Neural cell (in vitro differentiated cells): ENCODE data around the gene CIC. TPM values are rescaled to one million over a fixed set of nuclear protein-coding genes. Genes with fewer than 3 reads are reported as not detected.

Source experiments
- H2AFZ ChIP-seq: fragments of 200-600, 300-800 bp; sonication (generic), shearing (Covaris generic); 2 replicates; pipeline ENCODE4 v1.6.0; 2014; ENCODE audit warnings: low read depth, mild to moderate bottlenecking, antibody characterized with exemption, low read length, moderate library complexity
- H3F3A ChIP-seq: fragments of 200-600 bp; shearing (Covaris generic); 2 replicates; pipeline ENCODE4 v1.6.1; 2016; ENCODE audit warnings: mild to moderate bottlenecking, moderate library complexity, mixed read lengths, antibody characterized with exemption, low read length; ENCODE audit not compliant: insufficient read depth, poor library complexity, severe bottlenecking
- H3K27ac ChIP-seq: fragments of 200-600, 300-800 bp; sonication (generic), shearing (Covaris generic); 2 replicates; pipeline ENCODE4 v1.5.1; 2014; ENCODE audit warnings: mild to moderate bottlenecking, low read length, moderate library complexity
- H3K27me3 ChIP-seq: fragments of 300-800, 200-600 bp; sonication (generic), shearing (Covaris generic); 2 replicates; pipeline ENCODE4 v1.6.0; 2014; ENCODE audit warnings: mild to moderate bottlenecking, low read depth, low read length, moderate library complexity; ENCODE audit not compliant: insufficient read depth
- H3K36me3 ChIP-seq: fragments of 300-800, 200-600 bp; sonication (generic), shearing (Covaris generic); 2 replicates; pipeline ENCODE4 v1.5.1; 2014; ENCODE audit warnings: mild to moderate bottlenecking, antibody characterized with exemption, low read length, moderate library complexity; ENCODE audit not compliant: insufficient read depth
- H3K4me2 ChIP-seq: fragments of 300-800, 200-600 bp; sonication (generic), shearing (Covaris generic); 2 replicates; pipeline ENCODE4 v1.6.0; 2014; ENCODE audit warnings: mild to moderate bottlenecking, low read length
- H3K4me3 ChIP-seq: fragments of 300-800, 200-600 bp; sonication (generic), shearing (Covaris generic); 2 replicates; pipeline ENCODE4 v1.5.1; 2014; ENCODE audit warnings: mild to moderate bottlenecking, low read length, moderate library complexity
- H3K79me2 ChIP-seq: fragments of 200-600 bp; shearing (Covaris generic); replicated peaks from 2 replicates; pipeline ENCODE4 v1.6.0; 2014; ENCODE audit warnings: mild to moderate bottlenecking, low read length, moderate library complexity; ENCODE audit not compliant: insufficient read depth
- H3K9ac ChIP-seq: fragments of 300-800, 200-600 bp; sonication (generic), shearing (Covaris generic); 2 replicates; pipeline ENCODE4 v1.6.1; 2016; ENCODE audit warnings: mild to moderate bottlenecking, low read length, mixed read lengths
- H3K9me2 ChIP-seq: fragments of 200-600 bp; shearing (Covaris generic); 2 replicates; pipeline ENCODE4 v1.6.1; 2016; ENCODE audit warnings: mild to moderate bottlenecking, low read length, mixed read lengths; ENCODE audit not compliant: insufficient read depth
- H3K9me3 ChIP-seq: fragments of 200-600, 300-800 bp; sonication (generic), shearing (Covaris generic); 2 replicates; pipeline ENCODE4 v1.6.1; 2016; ENCODE audit warnings: mild to moderate bottlenecking, mixed run types, low read length, moderate library complexity, mixed read lengths
- H4K20me1 ChIP-seq: fragments of 200-600 bp; shearing (Covaris generic); 2 replicates; pipeline ENCODE4 v1.6.1; 2016; ENCODE audit warnings: mild to moderate bottlenecking, mixed run types; ENCODE audit not compliant: insufficient read depth
- CTCF ChIP-seq: fragments of 450-650 bp; IDR thresholded peaks from 2 replicates; pipeline ENCODE4 v1.5.1; 2014; ENCODE audit warnings: antibody characterized with exemption, mild to moderate bottlenecking, moderate library complexity; ENCODE audit not compliant: poor library complexity, severe bottlenecking
- EZH2 ChIP-seq: fragments of 200-600, 300-800 bp; shearing (Covaris generic), sonication (generic); IDR thresholded peaks from 2 replicates; pipeline ENCODE4 v1.6.1; 2014; ENCODE audit warnings: antibody characterized with exemption, low read length, borderline replicate concordance, mild to moderate bottlenecking; ENCODE audit not compliant: insufficient read depth, poor library complexity, severe bottlenecking
- POLR2AphosphoS5 ChIP-seq: IDR thresholded peaks from 2 replicates; pipeline ENCODE4 v1.6.1; 2012
- RAD21 ChIP-seq: fragments of 450-650 bp; conservative IDR thresholded peaks from 2 replicates; pipeline ENCODE4 v1.6.1; 2014; ENCODE audit warnings: antibody characterized with exemption, mild to moderate bottlenecking, moderate library complexity
- REST ChIP-seq: IDR thresholded peaks from 2 replicates; pipeline ENCODE4 v1.6.1; 2012; ENCODE audit warnings: borderline replicate concordance
- SMC3 ChIP-seq: fragments of 450-650 bp; conservative IDR thresholded peaks from 2 replicates; pipeline ENCODE4 v1.6.1; 2014; ENCODE audit warnings: antibody characterized with exemption, mild to moderate bottlenecking, moderate library complexity; ENCODE audit not compliant: poor library complexity
- polyA plus RNA-seq: library from polyadenylated mRNA; depleted of rRNA; stranded (reverse); fragments of >200 nt; gene quantifications from 2 replicates; pipeline ENCODE4 v1.2.3, GENCODE V29; 2014

CIC gene
- polyA plus RNA-seq, 1 donor from 2014 or later: 10.8 TPM

- Histone ChIP-seq H4K20me1 (peaks cover 14% of the 10 kb centered on the region), H3K9me2 (no peaks in the 10 kb centered on the region), H3K9me3 (no peaks in the 10 kb centered on the region), H3K27ac (peak overlapping the region; percentile 29), H3K4me2 (no peak overlapping the region), H2AFZ (no peak overlapping the region), H3K27me3 (no peaks in the 10 kb centered on the region), H3K9ac (no peak overlapping the region), H3K4me3 (no peak overlapping the region), H3K36me3 (peaks cover 6% of the 10 kb centered on the region), H3F3A (no peaks in the 10 kb centered on the region), H3K79me2 (peaks cover 14% of the 10 kb centered on the region)
- TF ChIP-seq SMC3 (peak; percentile 69), REST (no peak), CTCF (peak; percentile 86), POLR2AphosphoS5 (peak; percentile 27), RAD21 (peak; percentile 63)
Observed at GRCh38 chr19:42295831-42296525, 26.9 kb downstream of the CIC start.

- TF ChIP-seq EZH2: no peak
- peaks cover 14% of the 10 kb centered on the region for H4K20me1 ChIP-seq
- H3K27me3 ChIP-seq: no peaks in the 10 kb centered on the region
- no peak overlapping the region for H3K9ac ChIP-seq
- H3K27ac ChIP-seq: no peak overlapping the region
- no peaks in the 10 kb centered on the region for H3K9me2 ChIP-seq
- H3K4me2 ChIP-seq: no peak overlapping the region
- H3K79me2 ChIP-seq: peaks cover 25% of the 10 kb centered on the region
- no peaks in the 10 kb centered on the region for H3F3A ChIP-seq
- H3K36me3 ChIP-seq: no peaks in the 10 kb centered on the region
- no peak overlapping the region for H3K4me3 ChIP-seq
- H3K9me3 ChIP-seq: no peaks in the 10 kb centered on the region
- no peak overlapping the region for H2AFZ ChIP-seq
Observed at GRCh38 chr19:42297039-42297438, 28.0 kb downstream of the CIC start.

DNA sequence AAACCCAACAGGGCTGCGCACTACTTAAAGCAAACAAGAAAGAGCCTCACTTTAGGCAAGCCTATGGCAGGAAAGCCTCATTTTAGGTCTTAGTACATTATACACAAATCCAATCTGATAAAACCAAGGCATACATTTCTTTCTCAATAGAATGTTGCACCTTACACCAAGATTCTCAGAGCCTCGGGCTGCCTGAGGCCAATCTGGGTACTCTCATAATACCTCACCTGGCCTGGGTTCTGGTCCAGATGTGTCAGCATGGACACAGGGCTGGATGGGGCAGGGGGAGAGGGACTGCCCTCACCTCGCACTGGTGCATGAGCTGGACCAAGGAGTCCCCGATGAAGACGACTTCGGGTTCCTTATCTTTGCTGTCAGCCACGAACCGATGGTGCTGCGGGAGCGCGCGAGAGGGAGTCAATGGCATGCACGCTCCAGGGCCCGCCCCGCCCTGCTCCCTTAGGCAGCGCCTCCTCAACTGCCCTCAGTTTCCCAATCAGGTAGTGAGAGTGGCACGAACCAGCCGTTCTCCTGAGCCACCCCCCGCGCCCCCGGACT, 32.7 kb downstream of the CIC start, which contains the start of gene PRR19:
TSS of gene PRR19 (plus strand) at position 487 of the 558 bp plus-strand sequence. CDS start 7,453 bp downstream, outside the sequence.
- Histone ChIP-seq H3K9me2 (no peaks in the 10 kb centered on the region), H3K27me3 (no peaks in the 10 kb centered on the region), H2AFZ (peak within 1 kb of the TSS; percentile 65), H3K9me3 (no peaks in the 10 kb centered on the region), H4K20me1 (peaks cover 5% of the 10 kb centered on the region), H3K79me2 (peaks cover 26% of the 10 kb centered on the region), H3K4me2 (peak within 1 kb of the TSS; percentile 61), H3K27ac (peak within 1 kb of the TSS; percentile 99), H3K36me3 (no peaks in the 10 kb centered on the region), H3K9ac (peak within 1 kb of the TSS; percentile 99), H3F3A (no peaks in the 10 kb centered on the region), H3K4me3 (peak within 1 kb of the TSS; percentile 96)
- TF ChIP-seq POLR2AphosphoS5: no peak
- TF ChIP-seq EZH2: no peak
